Body of pancreas (tissue), 4 donors: ENCODE data around the gene TAS2R42. TPM values are rescaled to one million over a fixed set of nuclear protein-coding genes. Genes with fewer than 3 reads are reported as not detected.

Source experiments
- ATAC-seq: fragments of 150-250 bp; one replicate; pipeline ENCODE4 v1.9.1; 2016
- DNase-seq, 4 donors: peaks; one replicate each; pipeline ENCODE4 v3.0.0-alpha.2; 2019
- H3K27ac ChIP-seq, 4 donors: fragments of 200-600 bp; sonication (generic); 1 replicate in 3 of 4; 2 replicates in 1 of 4; pipeline versions ENCODE4 v1.5.1 to v1.6.1; 2016 to 2019; ENCODE audit warnings: mild to moderate bottlenecking in 1 of 4, mixed read lengths in 1 of 4, moderate library complexity in 1 of 4
- H3K27me3 ChIP-seq, 2 donors: fragments of 200-600 bp; sonication (generic); one replicate each; pipeline ENCODE4 v1.6.0; 2016; ENCODE audit warnings: mild to moderate bottlenecking in 1 of 2
- H3K36me3 ChIP-seq, 2 donors: fragments of 200-600 bp; sonication (generic); replicated peaks in 1 of 2; 2 replicates each; pipeline ENCODE4 v1.5.1; 2016; ENCODE audit warnings: low read depth in 2 of 2; ENCODE audit not compliant: insufficient read depth in 1 of 2
- H3K4me1 ChIP-seq: fragments of 200-600 bp; sonication (generic); one replicate; pipeline ENCODE4 v1.6.0; 2016
- H3K4me3 ChIP-seq, 2 donors: fragments of 200-600 bp; sonication (generic); 1 replicate in 1 of 2; 2 replicates in 1 of 2; pipeline ENCODE4 v1.5.1; 2016 to 2019
- H3K9me3 ChIP-seq, 3 donors: fragments of 200-600 bp; sonication (generic); 1 replicate in 2 of 3; 2 replicates in 1 of 3; pipeline ENCODE4 v1.5.1; 2016
- POLR2A ChIP-seq, 3 donors: fragments of 450-650 bp; IDR thresholded peaks; one replicate each; pipeline ENCODE4 v1.6.1; 2016; ENCODE audit warnings: antibody characterized with exemption in 3 of 3, mild to moderate bottlenecking in 2 of 3
- WGBS, 2 donors: methylation state at CpG; one replicate each; pipeline ENCODE4 v1.1.5; 2017; 5-methylcytosine and 5-hydroxymethylcytosine counted together
- intact Hi-C: fragments of 100-400 bp; cut with DNase I; formaldehyde crosslinking; loops from one replicate; pipeline ENCODE4 v1.15.1; 2023
- total RNA-seq, 2 donors: library from RNA; depleted of rRNA; stranded (reverse); fragments of >200 nt; gene quantifications; one replicate each; pipeline ENCODE4 v1.1.0, GENCODE V29; 2016
- TF ChIP-seq, protein P1 (sequence below), 7 experiments: fragments of 450-650 bp in 4 of 7; fragments of 200-600 bp in 3 of 7; sonication (generic) in 3 of 7; IDR thresholded peaks; one replicate each; pipeline ENCODE4 v1.5.1; 2016 to 2019; ENCODE audit warnings: antibody characterized with exemption in 7 of 7

Gene TAS2R42
- total RNA-seq, 2 donors from 2014 or later: not detected

DNA sequence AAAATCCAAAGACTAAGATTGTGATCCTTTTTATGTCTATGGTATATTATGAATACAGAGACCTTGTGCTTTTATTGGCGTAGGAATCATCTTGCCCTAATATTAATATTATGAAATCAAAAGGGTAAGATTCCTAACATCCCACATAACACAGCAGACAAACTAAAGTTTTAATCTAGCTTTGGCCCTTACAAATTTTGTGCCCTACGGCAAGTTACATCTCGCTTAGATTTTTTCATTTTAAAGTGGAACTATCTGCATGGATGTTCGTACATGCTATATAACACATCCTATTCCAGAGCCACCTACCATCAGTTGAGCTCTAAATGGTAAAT, 16.0 kb downstream of the TAS2R42 start:
- intact Hi-C loops: no loop called here
- ATAC-seq: no peak
- peaks cover 30% of the 10 kb centered on the region for H3K4me1 ChIP-seq

DNA sequence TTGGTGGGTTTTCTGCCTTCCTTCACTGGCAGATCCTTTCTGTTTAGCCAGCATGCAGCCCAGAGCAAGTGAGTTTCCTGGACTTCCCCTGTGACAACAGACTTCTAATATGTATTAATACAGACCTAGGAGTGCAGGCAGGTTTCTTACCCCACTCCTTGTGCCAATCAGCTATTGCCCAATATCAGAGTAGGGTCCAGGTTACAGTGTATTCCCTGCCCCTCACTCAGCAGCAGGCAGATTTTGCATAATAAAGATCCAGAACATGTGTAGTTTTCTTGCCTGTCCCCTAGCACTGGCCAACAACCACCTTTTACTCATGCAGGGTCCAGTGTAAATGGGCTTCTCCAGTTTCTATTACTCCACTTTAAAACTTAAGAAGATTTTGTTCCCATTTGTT, 20.4 kb downstream of the TAS2R42 start:
- Histone ChIP-seq H3K27me3 (no peaks in the 10 kb centered on the region), H3K27ac (no peak overlapping the region), H3K9me3 (no peaks in the 10 kb centered on the region), H3K4me3 (no peak overlapping the region), H3K36me3 (no peaks in the 10 kb centered on the region), H3K4me1 (peaks cover 21% of the 10 kb centered on the region)
- intact Hi-C loops: no loop called here
- DNase-seq (no peak), ATAC-seq (no peak)
- TF ChIP-seq POLR2A (IDR thresholded peaks at IDR 0.05): no peak
- TF ChIP-seq, protein P1, sequence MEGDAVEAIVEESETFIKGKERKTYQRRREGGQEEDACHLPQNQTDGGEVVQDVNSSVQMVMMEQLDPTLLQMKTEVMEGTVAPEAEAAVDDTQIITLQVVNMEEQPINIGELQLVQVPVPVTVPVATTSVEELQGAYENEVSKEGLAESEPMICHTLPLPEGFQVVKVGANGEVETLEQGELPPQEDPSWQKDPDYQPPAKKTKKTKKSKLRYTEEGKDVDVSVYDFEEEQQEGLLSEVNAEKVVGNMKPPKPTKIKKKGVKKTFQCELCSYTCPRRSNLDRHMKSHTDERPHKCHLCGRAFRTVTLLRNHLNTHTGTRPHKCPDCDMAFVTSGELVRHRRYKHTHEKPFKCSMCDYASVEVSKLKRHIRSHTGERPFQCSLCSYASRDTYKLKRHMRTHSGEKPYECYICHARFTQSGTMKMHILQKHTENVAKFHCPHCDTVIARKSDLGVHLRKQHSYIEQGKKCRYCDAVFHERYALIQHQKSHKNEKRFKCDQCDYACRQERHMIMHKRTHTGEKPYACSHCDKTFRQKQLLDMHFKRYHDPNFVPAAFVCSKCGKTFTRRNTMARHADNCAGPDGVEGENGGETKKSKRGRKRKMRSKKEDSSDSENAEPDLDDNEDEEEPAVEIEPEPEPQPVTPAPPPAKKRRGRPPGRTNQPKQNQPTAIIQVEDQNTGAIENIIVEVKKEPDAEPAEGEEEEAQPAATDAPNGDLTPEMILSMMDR (IDR thresholded peaks at IDR 0.05): no peak

More for the DNA sequence above, 16.0 kb downstream of the TAS2R42 start:
- Histone ChIP-seq H3K9me3 (no peaks in the 10 kb centered on the region), H3K27me3 (no peaks in the 10 kb centered on the region), H3K27ac (peak overlapping the region; percentile 56 to 97 (median 88)), H3K36me3 (no peaks in the 10 kb centered on the region), H3K4me3 (peak overlapping the region; percentile 84 to 87)
- TF ChIP-seq POLR2A (IDR thresholded peaks at IDR 0.05): no peak
- TF ChIP-seq, protein P1 (IDR thresholded peaks at IDR 0.05): no peak
- 1% methylated on average over 4 of the region's 4 CpGs for WGBS, 2 donors
- DNase-seq: no peak

DNA sequence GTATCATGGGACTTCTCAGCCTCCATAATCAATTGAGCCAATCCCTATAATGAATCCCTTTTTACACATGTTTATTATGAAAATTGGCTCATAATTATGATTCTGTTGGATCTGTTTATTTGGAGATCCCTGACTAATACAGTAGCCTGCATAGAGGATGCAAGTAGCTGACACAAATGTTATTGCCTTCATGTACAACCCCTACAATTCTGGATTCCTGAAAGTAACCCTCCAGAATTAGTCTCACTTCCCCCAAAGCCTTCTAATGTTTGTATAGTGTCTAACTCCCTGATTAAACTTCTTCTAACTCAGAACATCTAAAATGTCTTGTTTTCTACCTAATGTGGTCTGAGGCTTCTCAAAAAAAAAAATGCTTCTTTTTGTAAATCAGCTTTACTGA, 22.4 kb downstream of the TAS2R42 start:
- Histone ChIP-seq H3K36me3 (no peaks in the 10 kb centered on the region), H3K4me1 (peaks cover 9% of the 10 kb centered on the region), H3K4me3 (no peak overlapping the region), H3K9me3 (no peaks in the 10 kb centered on the region), H3K27ac (no peak overlapping the region), H3K27me3 (no peaks in the 10 kb centered on the region)
- ATAC-seq (no peak), DNase-seq (no peak)
- TF ChIP-seq, protein P1 (IDR thresholded peaks at IDR 0.05): no peak
- no peak for TF ChIP-seq POLR2A (IDR thresholded peaks at IDR 0.05)
- intact Hi-C loops: no loop called here

DNA sequence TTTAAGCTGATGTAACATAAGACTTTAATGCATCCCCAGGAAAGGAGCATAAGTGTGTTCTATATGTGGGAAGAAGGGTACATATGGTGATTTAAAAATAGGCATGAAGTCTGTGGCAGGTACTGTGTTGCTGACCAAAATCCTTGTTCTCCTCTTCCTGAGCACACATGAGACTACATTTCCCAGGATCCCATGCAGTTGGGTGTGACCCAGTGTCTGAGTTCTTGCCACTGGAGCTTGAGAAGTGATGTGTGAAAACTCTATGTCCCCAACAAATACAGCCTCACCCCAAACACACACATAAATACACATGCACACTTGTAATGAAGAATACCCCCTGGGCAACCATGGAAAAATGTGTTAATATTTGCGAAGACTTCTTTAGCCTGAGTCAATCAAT, 24.2 kb downstream of the TAS2R42 start:
- Histone ChIP-seq H3K27me3 (no peaks in the 10 kb centered on the region), H3K9me3 (no peaks in the 10 kb centered on the region), H3K36me3 (no peaks in the 10 kb centered on the region), H3K4me1 (peaks cover 8% of the 10 kb centered on the region), H3K27ac (no peak overlapping the region), H3K4me3 (no peak overlapping the region)
- WGBS, 2 donors: 91 to 96% methylated on average over 1 of the region's 1 CpG
- intact Hi-C loops: no loop called here
- TF ChIP-seq POLR2A (IDR thresholded peaks at IDR 0.05): no peak
- TF ChIP-seq, protein P1 (IDR thresholded peaks at IDR 0.05): no peak
- no peak for ATAC-seq
- DNase-seq: no peak

DNA sequence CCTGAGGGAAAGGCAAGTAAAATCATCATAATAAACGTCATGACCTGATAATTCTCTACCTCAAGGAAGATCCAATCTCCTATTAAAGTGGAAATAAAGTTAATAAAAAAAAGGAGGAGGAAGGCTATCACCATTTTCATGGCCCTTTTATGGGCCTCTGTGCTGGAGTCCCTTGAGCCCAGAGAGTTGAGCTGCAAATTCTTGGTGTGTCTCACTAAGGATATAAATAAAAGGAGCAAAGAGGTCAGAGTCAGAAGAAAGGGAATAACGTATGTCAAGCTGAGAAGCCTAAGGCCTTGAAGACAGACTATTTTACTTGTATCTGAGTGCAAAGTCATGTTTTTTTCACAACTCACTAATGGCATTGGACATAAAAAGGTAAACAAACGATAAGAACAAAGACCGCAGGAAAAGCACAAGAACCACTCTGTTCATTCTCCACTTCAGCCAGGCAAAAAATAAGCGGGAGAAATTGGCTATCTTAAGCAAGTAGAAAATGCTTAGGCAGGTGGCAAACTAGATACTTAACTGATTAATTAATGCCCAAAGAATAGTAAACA, 27.8 kb downstream of the TAS2R42 start:
- peaks cover 8% of the 10 kb centered on the region for H3K4me1 ChIP-seq
- DNase-seq: no peak
- intact Hi-C loops: no loop called here
- ATAC-seq: no peak
- H3K4me3 ChIP-seq: no peak overlapping the region
- 24 to 32% methylated on average over 5 of the region's 5 CpGs for WGBS, 2 donors
- H3K36me3 ChIP-seq: no peaks in the 10 kb centered on the region
- TF ChIP-seq, protein P1 (IDR thresholded peaks at IDR 0.05): no peak
- TF ChIP-seq POLR2A (IDR thresholded peaks at IDR 0.05): no peak
- no peaks in the 10 kb centered on the region for H3K27me3 ChIP-seq
- no peaks in the 10 kb centered on the region for H3K9me3 ChIP-seq
- H3K27ac ChIP-seq: peak overlapping the region in 1 of 4 donors; percentile 13
